Parathyroid adenoma (tissue), 2 donors: ENCODE data around the gene DNAH2.

Source experiments
- H2AFZ ChIP-seq: fragments of 300-600 bp; sonication (generic); one replicate; pipeline ENCODE4 v1.7.0; 2017; ENCODE audit warnings: antibody characterized with exemption, mild to moderate bottlenecking
- H3K27ac ChIP-seq: fragments of 300-600 bp; sonication (generic); one replicate; pipeline ENCODE4 v1.7.0; 2017
- H3K27me3 ChIP-seq: fragments of 300-600 bp; sonication (generic); one replicate; pipeline ENCODE4 v1.7.0; 2017; ENCODE audit warnings: low read length; ENCODE audit not compliant: control insufficient read depth, insufficient read depth
- H3K36me3 ChIP-seq: fragments of 300-600 bp; sonication (generic); one replicate; pipeline ENCODE4 v1.7.0; 2017; ENCODE audit warnings: low read length; ENCODE audit not compliant: control insufficient read depth, insufficient read depth
- H3K4me1 ChIP-seq: fragments of 300-600 bp; sonication (generic); one replicate; pipeline ENCODE4 v1.7.0; 2017; ENCODE audit warnings: control low read depth
- H3K4me2 ChIP-seq: fragments of 300-600 bp; sonication (generic); one replicate; pipeline ENCODE4 v1.7.0; 2017; ENCODE audit warnings: low read length
- H3K4me3 ChIP-seq: fragments of 300-600 bp; sonication (generic); one replicate; pipeline ENCODE4 v1.7.0; 2017; ENCODE audit warnings: low read depth, low read length
- H3K79me2 ChIP-seq: fragments of 300-600 bp; sonication (generic); one replicate; pipeline ENCODE4 v1.7.0; 2017; ENCODE audit warnings: control low read depth
- H3K9ac ChIP-seq: fragments of 300-600 bp; sonication (generic); one replicate; pipeline ENCODE4 v1.7.0; 2017; ENCODE audit warnings: mild to moderate bottlenecking
- H3K9me3 ChIP-seq: fragments of 300-600 bp; sonication (generic); one replicate; pipeline ENCODE4 v1.7.0; 2017; ENCODE audit warnings: low read length; ENCODE audit not compliant: control insufficient read depth
- TF ChIP-seq, protein P1 (sequence below): fragments of 300-600 bp; sonication (generic); IDR thresholded peaks from one replicate; pipeline ENCODE4 v1.7.0; 2017; ENCODE audit warnings: antibody characterized with exemption, mild to moderate bottlenecking
- donor health status: primary hyperparathyroidism.

Gene DNAH2

DNA sequence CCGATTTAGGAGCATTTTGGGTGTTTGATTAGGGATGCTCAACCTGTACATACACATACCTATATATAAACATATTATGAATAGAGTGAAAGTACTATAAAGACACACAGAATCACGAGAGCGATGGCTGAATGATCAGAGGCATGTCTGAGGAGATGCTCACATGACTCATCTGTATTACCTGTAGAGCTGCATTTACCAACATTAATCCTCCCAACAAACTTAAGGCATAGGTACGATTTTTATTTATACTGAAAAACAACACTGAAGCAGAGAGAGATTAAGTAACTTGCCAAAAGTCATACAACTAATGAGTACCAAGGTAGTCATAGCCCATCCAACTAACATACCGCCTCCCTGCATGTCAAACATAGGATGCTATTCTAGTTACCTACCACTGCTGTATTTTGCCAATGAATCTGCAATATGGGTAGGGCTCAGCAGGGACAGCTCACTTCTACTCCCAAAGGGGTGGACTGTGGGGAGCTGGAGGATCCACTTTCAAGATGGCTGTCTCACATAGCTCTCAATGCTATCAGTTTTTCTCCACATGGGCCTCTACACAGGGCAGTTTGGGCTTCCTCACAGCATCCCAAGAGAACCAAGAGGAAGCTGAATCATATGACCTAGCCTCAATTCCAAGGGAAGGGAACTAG is 147.6 kb downstream of the DNAH2 start:
- Histone ChIP-seq H3K9me3 (no peaks in the 10 kb centered on the region), H3K79me2 (peaks cover 13% of the 10 kb centered on the region), H2AFZ (no peak overlapping the region), H3K4me3 (no peak overlapping the region), H3K36me3 (no peaks in the 10 kb centered on the region), H3K4me2 (no peak overlapping the region), H3K27ac (no peak overlapping the region), H3K4me1 (no peaks in the 10 kb centered on the region), H3K9ac (no peak overlapping the region), H3K27me3 (no peaks in the 10 kb centered on the region)
- TF ChIP-seq, protein P1, sequence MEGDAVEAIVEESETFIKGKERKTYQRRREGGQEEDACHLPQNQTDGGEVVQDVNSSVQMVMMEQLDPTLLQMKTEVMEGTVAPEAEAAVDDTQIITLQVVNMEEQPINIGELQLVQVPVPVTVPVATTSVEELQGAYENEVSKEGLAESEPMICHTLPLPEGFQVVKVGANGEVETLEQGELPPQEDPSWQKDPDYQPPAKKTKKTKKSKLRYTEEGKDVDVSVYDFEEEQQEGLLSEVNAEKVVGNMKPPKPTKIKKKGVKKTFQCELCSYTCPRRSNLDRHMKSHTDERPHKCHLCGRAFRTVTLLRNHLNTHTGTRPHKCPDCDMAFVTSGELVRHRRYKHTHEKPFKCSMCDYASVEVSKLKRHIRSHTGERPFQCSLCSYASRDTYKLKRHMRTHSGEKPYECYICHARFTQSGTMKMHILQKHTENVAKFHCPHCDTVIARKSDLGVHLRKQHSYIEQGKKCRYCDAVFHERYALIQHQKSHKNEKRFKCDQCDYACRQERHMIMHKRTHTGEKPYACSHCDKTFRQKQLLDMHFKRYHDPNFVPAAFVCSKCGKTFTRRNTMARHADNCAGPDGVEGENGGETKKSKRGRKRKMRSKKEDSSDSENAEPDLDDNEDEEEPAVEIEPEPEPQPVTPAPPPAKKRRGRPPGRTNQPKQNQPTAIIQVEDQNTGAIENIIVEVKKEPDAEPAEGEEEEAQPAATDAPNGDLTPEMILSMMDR: no peak

DNA sequence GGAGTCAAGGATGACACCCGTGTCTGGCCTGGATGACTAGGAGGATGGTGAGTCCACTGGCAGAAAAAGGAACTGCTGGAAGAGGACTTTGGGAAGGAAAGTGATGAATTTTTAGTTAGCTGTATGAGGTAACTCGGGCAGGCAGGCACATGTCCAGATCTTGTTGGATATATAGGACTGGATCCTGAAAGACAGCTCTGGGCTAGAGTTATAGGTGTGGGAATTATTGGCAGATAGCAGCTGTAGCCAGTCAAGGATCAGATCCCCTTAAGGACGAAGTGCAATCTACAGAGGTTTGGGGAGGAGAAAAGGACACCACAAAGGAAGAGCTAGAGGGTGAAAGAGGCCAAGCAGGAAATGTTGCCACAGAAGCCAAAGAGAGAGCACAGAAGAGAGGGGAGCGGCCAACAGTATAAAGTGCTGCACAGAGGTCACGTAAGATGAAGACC is 150.4 kb downstream of the DNAH2 start:
- Histone ChIP-seq H3K4me1 (no peaks in the 10 kb centered on the region), H3K27me3 (no peaks in the 10 kb centered on the region), H3K9me3 (no peaks in the 10 kb centered on the region), H3K4me3 (no peak overlapping the region), H3K4me2 (no peak overlapping the region), H3K36me3 (no peaks in the 10 kb centered on the region), H3K79me2 (peaks cover 4% of the 10 kb centered on the region), H3K9ac (no peak overlapping the region), H2AFZ (no peak overlapping the region), H3K27ac (no peak overlapping the region)
- TF ChIP-seq, protein P1: no peak

DNA sequence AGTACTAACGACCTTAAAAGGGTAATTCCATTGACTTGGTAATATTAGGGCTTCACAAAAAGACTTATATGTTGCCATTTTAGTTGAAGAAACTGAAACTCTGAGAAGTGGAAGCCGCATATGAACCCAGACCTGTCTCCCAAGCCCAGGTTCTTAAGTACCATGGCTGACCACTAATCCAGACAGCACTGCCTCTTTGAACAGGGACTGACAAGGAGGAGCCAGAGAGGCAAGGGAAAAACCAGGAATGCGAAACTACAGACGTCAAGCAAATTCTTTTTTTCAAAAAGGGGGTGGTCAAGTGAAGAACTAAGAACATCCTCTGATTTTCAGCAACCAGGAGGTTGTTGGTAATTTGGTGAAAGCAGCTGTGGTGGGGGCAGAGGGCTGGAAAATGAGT is 155.5 kb downstream of the DNAH2 start:
- Histone ChIP-seq H3K27me3 (no peaks in the 10 kb centered on the region), H3K36me3 (no peaks in the 10 kb centered on the region), H3K4me3 (no peak overlapping the region), H2AFZ (no peak overlapping the region), H3K9me3 (no peaks in the 10 kb centered on the region), H3K4me1 (no peaks in the 10 kb centered on the region), H3K79me2 (no peaks in the 10 kb centered on the region), H3K4me2 (no peak overlapping the region), H3K27ac (no peak overlapping the region), H3K9ac (no peak overlapping the region)
- TF ChIP-seq, protein P1: no peak

DNA sequence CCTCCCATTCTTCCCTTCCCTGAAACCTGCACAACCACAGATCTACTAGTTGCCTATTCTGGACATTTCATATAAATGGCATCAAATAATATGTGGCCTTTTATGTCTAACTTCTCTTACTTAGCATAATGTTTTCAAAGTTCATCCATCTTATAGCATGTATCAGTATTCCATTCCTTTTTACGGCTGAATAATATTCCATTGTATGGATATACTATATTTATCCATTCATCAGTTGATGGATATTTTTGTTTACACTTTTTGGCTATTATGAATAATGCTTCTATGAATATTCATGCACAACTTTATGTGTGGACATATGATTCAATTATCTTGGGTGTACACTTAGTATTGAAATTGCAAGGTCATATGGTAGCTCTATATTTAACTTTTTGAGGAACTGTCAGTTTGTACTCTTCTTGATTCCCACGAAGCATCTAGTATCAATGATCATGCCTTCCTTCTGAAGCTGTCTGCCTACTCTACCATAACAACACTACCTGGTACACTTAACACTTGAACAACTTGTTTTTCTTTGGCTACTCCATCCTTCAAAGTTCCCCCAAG is 158.3 kb downstream of the DNAH2 start:
- H3K27ac ChIP-seq: no peak overlapping the region
- TF ChIP-seq, protein P1: no peak
- no peak overlapping the region for H3K4me2 ChIP-seq
- no peaks in the 10 kb centered on the region for H3K36me3 ChIP-seq
- no peak overlapping the region for H3K9ac ChIP-seq
- H3K9me3 ChIP-seq: no peaks in the 10 kb centered on the region
- no peak overlapping the region for H3K4me3 ChIP-seq
- no peaks in the 10 kb centered on the region for H3K4me1 ChIP-seq
- no peaks in the 10 kb centered on the region for H3K27me3 ChIP-seq
- no peak overlapping the region for H2AFZ ChIP-seq
- no peaks in the 10 kb centered on the region for H3K79me2 ChIP-seq

DNA sequence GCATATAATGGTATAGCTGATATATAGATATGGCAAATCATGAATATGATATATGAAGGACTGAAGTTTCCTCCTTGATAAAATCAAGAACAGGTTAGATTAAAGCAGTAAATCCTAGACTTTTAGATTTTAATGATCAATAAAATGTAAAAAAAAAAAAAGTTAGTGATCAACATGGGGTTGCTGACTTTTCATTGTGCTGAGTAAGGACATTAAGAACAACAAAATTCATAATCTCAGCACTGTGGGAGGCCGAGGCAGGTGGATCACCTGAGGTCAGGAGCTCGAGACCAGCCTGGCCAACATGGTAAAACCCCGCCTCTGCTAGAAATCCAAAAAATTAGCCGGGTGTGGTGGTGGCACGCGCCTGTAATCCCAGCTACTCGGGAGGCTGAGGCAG is 160.7 kb downstream of the DNAH2 start:
- H3K79me2 ChIP-seq: no peaks in the 10 kb centered on the region
- H3K27me3 ChIP-seq: no peaks in the 10 kb centered on the region
- H3K36me3 ChIP-seq: no peaks in the 10 kb centered on the region
- no peaks in the 10 kb centered on the region for H3K9me3 ChIP-seq
- H2AFZ ChIP-seq: no peak overlapping the region
- H3K4me2 ChIP-seq: no peak overlapping the region
- H3K9ac ChIP-seq: no peak overlapping the region
- TF ChIP-seq, protein P1: no peak
- no peak overlapping the region for H3K27ac ChIP-seq
- no peak overlapping the region for H3K4me3 ChIP-seq
- H3K4me1 ChIP-seq: peaks cover 5% of the 10 kb centered on the region
